OCI-LY3 (cell line): ENCODE data around the gene USP53.
A peak's percentile ranks its signal among the peaks of the same experiment; 100 is the strongest.

ENCODE experiments used
- H2AFZ ChIP-seq: fragments of 200-600, 300-600 bp; shearing (Covaris generic); 2 replicates; pipeline ENCODE4 v1.6.0; 2014; ENCODE audit warnings: antibody characterized with exemption, low read depth, low read length
- H3K27ac ChIP-seq: fragments of 200-600, 300-600 bp; sonication (generic); 2 replicates; pipeline ENCODE4 v1.5.1; 2014; ENCODE audit warnings: mild to moderate bottlenecking, low read length, moderate library complexity, mixed read lengths
- H3K27me3 ChIP-seq: fragments of 200-600, 300-600 bp; sonication (generic); 2 replicates; pipeline ENCODE4 v1.6.1; 2014; ENCODE audit warnings: low read depth, low read length, mixed read lengths
- H3K36me3 ChIP-seq: fragments of 200-600, 300-600 bp; sonication (generic); replicated peaks from 2 replicates; pipeline ENCODE3; 2014; ENCODE audit warnings: low read depth, low read length, mixed read lengths
- H3K4me1 ChIP-seq: fragments of 300-600, 200-600 bp; sonication (generic); 2 replicates; pipeline ENCODE4 v1.6.1; 2014; ENCODE audit warnings: low read length, mixed read lengths
- H3K4me2 ChIP-seq: fragments of 200-600, 300-600 bp; sonication (generic); 2 replicates; pipeline ENCODE4 v1.6.1; 2014; ENCODE audit warnings: low read length, mixed read lengths
- H3K4me3 ChIP-seq: fragments of 300-600, 200-600 bp; sonication (generic); 2 replicates; pipeline ENCODE4 v1.5.1; 2014; ENCODE audit warnings: antibody characterized with exemption, mild to moderate bottlenecking, low read length, moderate library complexity
- H3K79me2 ChIP-seq: fragments of 300-600, 200-600 bp; shearing (Covaris generic); 2 replicates; pipeline ENCODE4 v1.6.1; 2014; ENCODE audit warnings: mild to moderate bottlenecking, low read length, mixed read lengths
- H3K9ac ChIP-seq: fragments of 300-600, 200-600 bp; shearing (Covaris generic); 2 replicates; pipeline ENCODE4 v1.6.0; 2014; ENCODE audit warnings: mild to moderate bottlenecking, low read length, moderate library complexity
- H3K9me3 ChIP-seq: fragments of 200-600, 300-600 bp; shearing (Covaris generic); 2 replicates; pipeline ENCODE4 v1.6.1; 2014; ENCODE audit warnings: low read length, mixed read lengths; ENCODE audit not compliant: insufficient read depth
- H4K20me1 ChIP-seq: fragments of 200-600, 300-600 bp; sonication (generic); 2 replicates; pipeline ENCODE4 v1.6.1; 2016; ENCODE audit warnings: low read length, mixed read lengths; ENCODE audit not compliant: insufficient read depth
- CTCF ChIP-seq: fragments of 200-600, 300-600 bp; sonication (generic); IDR thresholded peaks from 2 replicates; pipeline ENCODE4 v1.5.1; 2014; ENCODE audit warnings: antibody characterized with exemption, low read length, low read depth
- EZH2phosphoT487 ChIP-seq: fragments of 200-600 bp; shearing (Covaris generic); IDR thresholded peaks from 2 replicates; pipeline ENCODE4 v1.6.1; 2018; ENCODE audit warnings: antibody characterized with exemption, mixed run types, low read depth

The USP53 gene

GRCh38 chr4:119240568-119240967 lies 28.1 kb downstream of the USP53 start:
- H3K4me2 ChIP-seq, result peak overlapping the region; percentile 35
- H4K20me1 ChIP-seq, result no peaks in the 10 kb centered on the region
- no peak overlapping the region for H3K9ac ChIP-seq
- no peaks in the 10 kb centered on the region for H3K27me3 ChIP-seq
- H3K9me3 ChIP-seq, result no peaks in the 10 kb centered on the region
- TF ChIP-seq EZH2phosphoT487 (no peak), CTCF (no peak)
- H3K79me2 ChIP-seq, result no peaks in the 10 kb centered on the region; the same call in none of the 2 replicates
- H3K4me3 ChIP-seq, result no peak overlapping the region
- no peak overlapping the region for H3K27ac ChIP-seq
- peaks cover 8% of the 10 kb centered on the region for H3K36me3 ChIP-seq
- H3K4me1 ChIP-seq, result peaks cover 71% of the 10 kb centered on the region
- no peak overlapping the region for H2AFZ ChIP-seq

DNA sequence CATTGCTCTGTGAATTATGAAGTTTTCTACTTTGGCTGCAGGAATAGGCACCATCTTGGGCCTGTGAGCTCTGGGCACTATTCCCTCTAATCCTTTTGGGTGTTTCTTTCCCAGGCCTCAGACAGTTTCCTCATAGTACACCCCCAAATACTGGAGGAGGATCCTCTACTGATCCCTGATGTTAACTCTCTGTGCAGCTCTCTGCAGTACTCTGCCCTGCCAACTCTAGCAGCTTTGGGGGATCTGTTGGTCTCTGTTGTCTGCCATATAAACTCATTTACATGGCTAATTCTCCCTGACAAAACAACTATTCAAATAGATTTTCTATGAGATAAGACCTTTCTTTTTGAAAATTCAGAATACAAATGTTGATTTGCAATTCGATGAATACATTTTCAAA lies 29.9 kb downstream of the USP53 start:
- H3K9me3 ChIP-seq, result no peaks in the 10 kb centered on the region
- H3K27ac ChIP-seq, result no peak overlapping the region
- H3K27me3 ChIP-seq, result no peaks in the 10 kb centered on the region
- no peak overlapping the region for H3K4me2 ChIP-seq
- peaks cover 61% of the 10 kb centered on the region for H3K4me1 ChIP-seq
- H3K4me3 ChIP-seq, result no peak overlapping the region
- H2AFZ ChIP-seq, result no peak overlapping the region
- TF ChIP-seq EZH2phosphoT487, result no peak
- no peak for TF ChIP-seq CTCF
- no peaks in the 10 kb centered on the region for H4K20me1 ChIP-seq
- no peaks in the 10 kb centered on the region for H3K79me2 ChIP-seq
- peaks cover 3% of the 10 kb centered on the region for H3K36me3 ChIP-seq
- H3K9ac ChIP-seq, result no peak overlapping the region

DNA sequence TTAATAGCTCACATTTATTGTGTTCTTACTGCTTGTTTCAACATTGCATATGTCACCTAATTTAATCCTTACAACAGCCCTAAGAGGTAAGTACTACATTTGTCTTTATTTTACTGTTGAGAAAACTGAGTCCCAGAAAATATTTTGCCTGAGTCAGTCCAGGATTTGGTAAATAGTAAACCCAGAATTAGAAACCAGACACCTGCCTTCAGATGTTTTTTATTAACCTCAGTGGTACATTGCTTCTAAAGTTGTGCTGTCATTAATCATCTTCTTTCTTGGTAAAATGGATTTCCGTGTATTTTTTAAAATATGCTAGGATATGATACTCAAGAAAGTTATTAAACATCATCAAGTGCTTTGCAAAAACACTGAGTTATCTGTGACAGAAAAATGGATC lies 31.4 kb downstream of the USP53 start:
- Histone ChIP-seq H3K79me2 (no peaks in the 10 kb centered on the region), H3K4me3 (no peak overlapping the region), H4K20me1 (no peaks in the 10 kb centered on the region), H3K9ac (no peak overlapping the region), H3K4me2 (no peak overlapping the region), H2AFZ (no peak overlapping the region), H3K36me3 (peaks cover 6% of the 10 kb centered on the region), H3K4me1 (peaks cover 46% of the 10 kb centered on the region), H3K27ac (no peak overlapping the region), H3K9me3 (no peaks in the 10 kb centered on the region), H3K27me3 (no peaks in the 10 kb centered on the region)
- TF ChIP-seq EZH2phosphoT487, result no peak
- no peak for TF ChIP-seq CTCF

- H4K20me1 ChIP-seq, result no peaks in the 10 kb centered on the region
- peak overlapping the region; percentile 35; the same call in 1 of the 2 replicates for H3K4me2 ChIP-seq
- H3K79me2 ChIP-seq, result no peaks in the 10 kb centered on the region
- TF ChIP-seq CTCF (no peak), EZH2phosphoT487 (no peak)
- H3K27ac ChIP-seq, result no peak overlapping the region
- H3K9me3 ChIP-seq, result no peaks in the 10 kb centered on the region
- no peak overlapping the region for H2AFZ ChIP-seq
- no peak overlapping the region for H3K9ac ChIP-seq
- H3K27me3 ChIP-seq, result no peaks in the 10 kb centered on the region
- peaks cover 7% of the 10 kb centered on the region for H3K36me3 ChIP-seq
- no peak overlapping the region for H3K4me3 ChIP-seq
- H3K4me1 ChIP-seq, result peaks cover 41% of the 10 kb centered on the region
These were observed 31.8 kb downstream of the USP53 start for GRCh38 chr4:119244344-119244743.
